SU-DHL-6 (cell line): ENCODE data around the gene CBLL1.

Experiments
- CTCF ChIP-seq: fragments of 200-600 bp; sonication (generic); IDR thresholded peaks from one replicate; pipeline ENCODE4 v1.5.1; 2017; ENCODE audit warnings: antibody characterized with exemption, mild to moderate bottlenecking, low read length, moderate library complexity; ENCODE audit not compliant: insufficient read depth, poor library complexity, severe bottlenecking
- EZH2phosphoT487 ChIP-seq: fragments of 200-600 bp; sonication (generic), shearing (Covaris generic); conservative IDR thresholded peaks from 2 replicates; pipeline ENCODE4 v1.6.1; 2018; ENCODE audit warnings: mild to moderate bottlenecking, antibody characterized with exemption, low read length, moderate library complexity, mixed read lengths

GRCh38 chr7:107785170-107785569, 41.2 kb downstream of the CBLL1 start:
- TF ChIP-seq CTCF (no peak), EZH2phosphoT487 (no peak)
